ENCODE measurements around the gene CHRNB2.

CHRNB2 gene

DNA sequence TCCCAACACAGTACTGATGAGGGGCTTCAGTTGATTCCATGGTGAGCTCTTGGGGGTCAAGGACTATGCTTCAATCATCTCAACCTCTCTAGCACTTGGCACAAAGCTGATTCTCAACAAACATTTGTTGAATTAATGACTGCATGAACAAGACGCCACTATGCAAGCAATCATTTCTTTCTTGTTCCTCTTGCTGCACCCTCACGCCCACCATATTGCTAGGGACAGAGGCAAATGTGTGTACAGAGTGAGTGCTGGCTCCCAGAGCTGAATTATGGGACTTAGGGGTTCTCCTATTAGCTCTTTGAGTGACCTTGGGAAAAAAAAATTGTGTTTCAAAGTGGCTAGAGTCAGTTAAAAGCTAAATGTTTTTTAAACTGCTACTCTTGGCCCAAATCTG, 38.0 kb downstream of the CHRNB2 start:
- H3K9ac ChIP-seq (ENCODE audit: low read length): no peak overlapping the region
- H3K4me3 ChIP-seq (ENCODE audit: insufficient read depth, low read length, poor library complexity, severe bottlenecking): no peak overlapping the region
- H2AFZ ChIP-seq (ENCODE audit: low read depth, low read length, severe bottlenecking): no peak overlapping the region
- TF ChIP-seq, protein P1, sequence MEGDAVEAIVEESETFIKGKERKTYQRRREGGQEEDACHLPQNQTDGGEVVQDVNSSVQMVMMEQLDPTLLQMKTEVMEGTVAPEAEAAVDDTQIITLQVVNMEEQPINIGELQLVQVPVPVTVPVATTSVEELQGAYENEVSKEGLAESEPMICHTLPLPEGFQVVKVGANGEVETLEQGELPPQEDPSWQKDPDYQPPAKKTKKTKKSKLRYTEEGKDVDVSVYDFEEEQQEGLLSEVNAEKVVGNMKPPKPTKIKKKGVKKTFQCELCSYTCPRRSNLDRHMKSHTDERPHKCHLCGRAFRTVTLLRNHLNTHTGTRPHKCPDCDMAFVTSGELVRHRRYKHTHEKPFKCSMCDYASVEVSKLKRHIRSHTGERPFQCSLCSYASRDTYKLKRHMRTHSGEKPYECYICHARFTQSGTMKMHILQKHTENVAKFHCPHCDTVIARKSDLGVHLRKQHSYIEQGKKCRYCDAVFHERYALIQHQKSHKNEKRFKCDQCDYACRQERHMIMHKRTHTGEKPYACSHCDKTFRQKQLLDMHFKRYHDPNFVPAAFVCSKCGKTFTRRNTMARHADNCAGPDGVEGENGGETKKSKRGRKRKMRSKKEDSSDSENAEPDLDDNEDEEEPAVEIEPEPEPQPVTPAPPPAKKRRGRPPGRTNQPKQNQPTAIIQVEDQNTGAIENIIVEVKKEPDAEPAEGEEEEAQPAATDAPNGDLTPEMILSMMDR (IDR thresholded peaks at IDR 0.05; ENCODE audit: insufficient read depth, low read length, poor library complexity, severe bottlenecking): no peak
- no peak for TF ChIP-seq EZH2phosphoT487 (conservative IDR thresholded peaks at IDR 0.05; ENCODE audit: low read length)
- H4K20me1 ChIP-seq (ENCODE audit: low read depth, low read length): no peaks in the 10 kb centered on the region; the same call in 1 of the 2 replicates
- peaks cover 91% of the 10 kb centered on the region for H3K79me2 ChIP-seq (ENCODE audit: insufficient read depth, low read length)
- no peaks in the 10 kb centered on the region for H3K9me2 ChIP-seq (replicated peaks; ENCODE audit: insufficient read depth, low read length)
- H3K27me3 ChIP-seq (ENCODE audit: low read length): no peaks in the 10 kb centered on the region
- H3K36me3 ChIP-seq (ENCODE audit: low read length): 0 out of 2 replicates have a peak, but pooled peaks cover 7% of the 10 kb centered on the region
- H3K9me3 ChIP-seq (ENCODE audit: insufficient read depth, low read length): no peaks in the 10 kb centered on the region
- H3F3A ChIP-seq (ENCODE audit: insufficient read depth): peaks cover 13% of the 10 kb centered on the region
- H3K27ac ChIP-seq (ENCODE audit: low read depth, low read length): no peak overlapping the region
- H3K4me2 ChIP-seq (ENCODE audit: low read depth, low read length, poor library complexity, severe bottlenecking): no peak overlapping the region

DNA sequence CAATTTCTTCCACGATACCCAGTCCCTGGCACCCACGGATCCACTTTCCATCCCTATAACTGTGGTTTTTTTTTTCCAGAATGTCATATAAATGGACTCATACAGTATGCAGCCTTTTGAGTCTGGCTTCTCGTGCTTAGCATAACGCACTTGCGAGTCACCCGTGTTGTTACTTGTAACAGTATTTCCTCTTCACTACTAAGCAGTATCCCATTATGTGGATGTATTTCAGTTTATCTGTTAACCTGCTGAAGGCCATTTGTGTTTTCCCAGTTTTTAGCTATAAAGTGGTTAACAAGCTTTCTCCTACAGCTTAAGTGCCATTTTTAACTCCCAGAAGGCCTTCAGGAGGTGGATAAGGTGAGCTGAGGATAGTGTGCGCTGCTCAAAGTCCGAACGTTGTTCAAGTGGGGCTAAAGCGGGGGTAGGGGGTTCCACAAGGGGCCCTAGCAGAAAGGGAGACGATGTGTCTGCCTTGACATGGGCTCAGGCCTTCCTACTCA, 39.6 kb downstream of the CHRNB2 start:
- H3K4me3 ChIP-seq (ENCODE audit: insufficient read depth, low read length, poor library complexity, severe bottlenecking): peak overlapping the region; percentile 77
- H3K36me3 ChIP-seq (ENCODE audit: low read length): no peaks in the 10 kb centered on the region
- TF ChIP-seq EZH2phosphoT487 (conservative IDR thresholded peaks at IDR 0.05; ENCODE audit: low read length): no peak
- TF ChIP-seq, protein P1 (IDR thresholded peaks at IDR 0.05; ENCODE audit: insufficient read depth, low read length, poor library complexity, severe bottlenecking): no peak
- H2AFZ ChIP-seq (ENCODE audit: low read depth, low read length, severe bottlenecking): no peak overlapping the region
- H3K9me2 ChIP-seq (replicated peaks; ENCODE audit: insufficient read depth, low read length): no peaks in the 10 kb centered on the region
- peak overlapping the region; percentile 67 for H3K4me2 ChIP-seq (ENCODE audit: low read depth, low read length, poor library complexity, severe bottlenecking)
- peaks cover 27% of the 10 kb centered on the region for H3F3A ChIP-seq (ENCODE audit: insufficient read depth)
- peaks cover 75% of the 10 kb centered on the region for H3K79me2 ChIP-seq (ENCODE audit: insufficient read depth, low read length)
- peak overlapping the region; percentile 85 for H3K9ac ChIP-seq (ENCODE audit: low read length)
- peak overlapping the region; percentile 72 for H3K27ac ChIP-seq (ENCODE audit: low read depth, low read length)
- H3K27me3 ChIP-seq (ENCODE audit: low read length): no peaks in the 10 kb centered on the region
- H3K9me3 ChIP-seq (ENCODE audit: insufficient read depth, low read length): no peaks in the 10 kb centered on the region
- no peaks in the 10 kb centered on the region; the same call in 1 of the 2 replicates for H4K20me1 ChIP-seq (ENCODE audit: low read depth, low read length)

DNA sequence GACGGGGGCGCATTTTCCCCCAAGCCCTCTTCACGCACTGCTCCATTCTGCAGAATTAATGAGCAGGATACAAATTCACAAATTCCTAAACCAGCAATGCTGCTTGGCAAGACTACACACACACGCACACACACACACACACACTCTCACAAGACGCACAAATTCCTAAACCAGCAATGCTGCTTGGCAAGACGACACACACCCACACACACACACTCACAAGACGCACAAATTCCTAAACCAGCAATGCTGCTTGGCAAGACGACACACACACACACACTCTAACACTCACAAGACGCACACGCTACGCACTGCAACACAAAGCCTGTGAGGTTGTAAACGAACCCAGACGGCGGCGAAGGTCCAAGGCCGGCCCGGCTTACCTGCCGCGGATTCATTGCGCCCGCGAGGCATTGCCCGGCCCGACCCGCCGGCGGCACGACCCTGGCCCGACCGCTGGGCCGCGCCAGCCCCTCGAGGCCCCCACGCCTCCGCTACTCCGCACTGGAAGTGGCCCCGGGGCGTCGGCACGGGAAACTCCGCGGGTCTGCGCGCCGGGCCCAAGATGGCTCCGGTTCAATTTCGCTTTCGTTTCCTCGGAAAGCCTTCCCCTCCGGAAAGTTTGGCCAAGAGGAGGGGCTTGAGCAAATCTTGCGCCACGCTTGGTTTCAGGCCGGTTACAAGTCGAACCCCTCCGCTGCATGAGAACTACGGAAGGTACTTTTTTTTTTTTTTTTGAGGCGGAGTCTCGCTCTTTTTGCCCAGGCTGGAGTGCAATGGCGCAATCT, 40.2 kb downstream of the CHRNB2 start, which contains the start of gene ADAR:
TSS of gene ADAR (minus strand) at position 578 of the 788 bp plus-strand sequence. CDS start at position 398, 180 bp downstream.
- Histone ChIP-seq H4K20me1 (ENCODE audit: low read depth, low read length) (no peaks in the 10 kb centered on the region; the same call in 1 of the 2 replicates), H3K36me3 (ENCODE audit: low read length) (no peaks in the 10 kb centered on the region), H2AFZ (ENCODE audit: low read depth, low read length, severe bottlenecking) (peak within 1 kb of the TSS; percentile 88), H3K27ac (ENCODE audit: low read depth, low read length) (peak within 1 kb of the TSS; percentile 72), H3K9ac (ENCODE audit: low read length) (peak within 1 kb of the TSS; percentile 85), H3K27me3 (ENCODE audit: low read length) (no peaks in the 10 kb centered on the region), H3F3A (ENCODE audit: insufficient read depth) (peaks cover 27% of the 10 kb centered on the region), H3K4me3 (ENCODE audit: insufficient read depth, low read length, poor library complexity, severe bottlenecking) (peak within 1 kb of the TSS; percentile 77), H3K4me2 (ENCODE audit: low read depth, low read length, poor library complexity, severe bottlenecking) (peak within 1 kb of the TSS; percentile 67), H3K9me2 (replicated peaks; ENCODE audit: insufficient read depth, low read length) (no peaks in the 10 kb centered on the region), H3K79me2 (ENCODE audit: insufficient read depth, low read length) (peaks cover 69% of the 10 kb centered on the region), H3K9me3 (ENCODE audit: insufficient read depth, low read length) (no peaks in the 10 kb centered on the region)
- no peak for TF ChIP-seq EZH2phosphoT487 (conservative IDR thresholded peaks at IDR 0.05; ENCODE audit: low read length)
